T-helper 22 cell (primary cell): ENCODE results near the gene ZNF860.

ENCODE experiments used
- DNase-seq: peaks from one replicate; pipeline ENCODE4 v3.0.0-alpha.2; 2020; ENCODE audit warnings: low read depth

ZNF860 gene

DNA sequence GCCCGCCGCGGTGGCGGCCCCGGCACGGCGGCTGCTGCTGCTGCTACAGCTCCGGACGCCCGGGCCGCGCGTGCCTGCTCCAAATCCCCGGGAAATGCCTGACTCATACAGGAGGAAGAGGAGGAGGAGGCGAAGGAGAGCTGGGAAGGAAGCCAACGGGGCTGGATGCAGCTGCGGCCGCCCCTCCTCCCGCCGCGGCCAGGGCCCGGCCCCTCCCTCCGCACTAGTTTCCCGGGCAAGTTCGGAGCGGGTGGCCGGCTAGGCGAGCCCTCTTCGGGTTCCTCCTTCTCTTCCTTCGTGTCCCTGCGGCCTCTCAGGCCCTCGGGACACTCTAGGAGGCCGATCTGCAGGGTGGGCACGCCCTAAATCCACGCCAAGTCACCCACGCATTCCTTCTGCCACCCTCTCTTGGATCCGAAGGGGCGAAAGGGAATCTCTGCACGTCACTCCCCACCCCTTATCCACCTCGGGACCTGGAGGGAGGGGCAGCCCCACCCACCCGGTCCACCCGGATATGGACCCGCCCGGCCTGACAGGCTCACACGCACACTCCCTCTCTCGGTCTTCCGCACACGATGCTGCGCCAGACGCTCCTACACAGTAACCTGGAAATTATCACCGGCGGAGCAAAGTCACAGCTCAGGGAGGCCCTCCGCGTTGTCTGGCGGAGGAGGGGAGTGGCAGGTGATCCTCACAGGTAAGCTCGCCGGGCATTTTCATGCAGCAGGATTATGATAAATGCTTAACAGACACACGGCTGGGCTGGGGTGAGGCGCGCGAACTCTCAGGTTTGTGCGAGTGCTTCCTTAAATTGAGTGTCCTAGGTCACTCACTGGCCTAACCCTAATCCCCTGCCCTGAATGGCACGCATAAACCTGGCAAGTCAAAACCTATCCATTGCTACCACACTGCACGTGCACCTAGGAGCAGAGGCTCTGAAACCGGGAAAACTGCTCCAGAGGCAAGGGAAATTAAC lies at the start of gene ZNF860, which contains the start of gene OSBPL10:
ZNF860 (plus strand) TSS at position 545 of the 976 bp plus-strand sequence. CDS start 7,330 bp downstream, outside the sequence.
OSBPL10 (minus strand) TSS at position 57 of the 976 bp plus-strand sequence. CDS start 83 bp downstream, outside the sequence.
- DNase-seq: no peak

DNA sequence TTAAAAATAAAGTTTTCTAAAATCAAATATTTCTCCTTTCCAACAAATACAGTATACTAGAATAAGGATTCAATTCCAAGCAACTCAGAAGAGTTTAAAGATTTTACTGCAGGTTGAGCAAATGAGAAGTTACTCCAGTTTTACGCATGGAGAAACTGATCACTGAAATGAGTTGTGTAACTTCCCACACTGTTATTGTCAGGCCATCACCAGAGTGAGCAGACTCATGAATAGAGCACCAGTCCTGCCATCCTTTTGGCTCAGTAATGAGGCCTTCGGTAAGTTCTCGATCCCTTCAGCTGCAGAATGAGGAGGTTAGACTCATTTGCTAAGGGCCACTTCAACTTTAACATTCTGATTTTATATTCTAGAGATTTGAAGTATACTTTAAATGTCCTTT lies 48.6 kb upstream of the ZNF860 start:
- DNase-seq: no peak

DNA sequence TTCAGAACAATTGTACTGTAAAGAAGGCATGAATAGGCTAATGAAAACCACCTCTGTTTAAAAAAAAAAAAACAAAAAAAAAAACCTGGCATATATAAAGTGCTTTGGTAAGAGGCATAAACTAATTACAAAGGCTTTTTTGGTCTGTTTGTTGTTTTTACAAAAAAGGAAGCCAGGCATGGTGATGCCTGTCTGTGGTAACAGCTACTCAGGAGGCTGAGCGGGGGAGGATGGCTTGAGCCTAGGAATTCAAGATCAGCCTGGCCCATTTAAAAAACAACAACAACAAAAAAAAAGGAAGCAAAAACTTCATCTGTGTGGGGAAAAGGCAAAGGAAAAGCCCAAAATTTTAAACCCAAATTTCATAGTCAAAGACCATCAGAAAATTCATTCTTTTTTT lies 47.5 kb upstream of the ZNF860 start:
- DNase-seq: no peak

DNA sequence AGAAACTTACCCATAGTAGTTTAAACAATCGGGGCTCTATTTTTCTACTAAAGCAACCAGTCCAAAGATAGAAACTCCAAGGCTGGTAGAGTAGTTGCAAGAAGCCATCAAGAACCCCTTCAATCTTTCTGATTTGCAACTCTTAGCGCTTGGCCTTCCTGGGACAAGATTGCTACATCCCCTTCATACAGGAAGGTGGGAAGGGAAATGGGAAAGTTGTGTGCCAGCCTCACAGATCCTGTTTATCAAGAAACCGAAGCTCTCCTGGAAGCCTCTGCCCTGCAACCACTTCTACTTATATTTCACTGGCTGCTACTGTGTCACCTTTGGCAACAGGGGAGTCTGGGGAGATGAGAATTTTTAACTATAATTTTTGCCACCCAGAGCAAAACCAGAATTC lies 46.7 kb upstream of the ZNF860 start:
- no peak for DNase-seq

DNA sequence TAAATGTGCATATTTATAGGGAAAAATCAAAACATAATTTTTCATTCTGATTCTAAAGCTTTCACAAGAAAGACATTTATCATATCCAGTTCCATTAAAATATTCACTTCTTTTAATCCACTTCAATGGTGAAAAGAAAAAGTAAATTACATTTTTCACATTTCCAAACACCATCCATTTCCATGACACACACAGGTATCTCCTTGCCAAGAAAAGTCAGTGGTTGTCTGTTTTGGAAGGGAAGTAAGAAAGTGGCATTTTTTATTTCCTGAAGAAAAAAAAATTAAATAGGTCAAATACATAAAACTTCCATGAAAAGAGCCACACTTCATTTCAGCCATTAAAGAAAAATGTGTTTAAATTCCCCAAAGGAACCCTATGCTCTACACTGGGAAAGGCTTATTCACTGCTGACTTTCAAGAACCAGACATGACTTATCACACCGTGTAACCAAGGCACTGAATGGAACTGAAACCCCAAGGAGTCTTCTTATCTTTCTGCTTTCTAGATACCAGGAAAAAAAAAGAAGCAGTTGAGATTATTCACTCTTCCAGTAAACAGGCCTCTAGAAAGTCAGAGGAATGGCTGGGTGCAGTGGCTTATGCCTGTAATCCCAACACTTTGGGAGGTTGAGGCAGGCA lies 45.0 kb upstream of the ZNF860 start:
- no peak for DNase-seq

DNA sequence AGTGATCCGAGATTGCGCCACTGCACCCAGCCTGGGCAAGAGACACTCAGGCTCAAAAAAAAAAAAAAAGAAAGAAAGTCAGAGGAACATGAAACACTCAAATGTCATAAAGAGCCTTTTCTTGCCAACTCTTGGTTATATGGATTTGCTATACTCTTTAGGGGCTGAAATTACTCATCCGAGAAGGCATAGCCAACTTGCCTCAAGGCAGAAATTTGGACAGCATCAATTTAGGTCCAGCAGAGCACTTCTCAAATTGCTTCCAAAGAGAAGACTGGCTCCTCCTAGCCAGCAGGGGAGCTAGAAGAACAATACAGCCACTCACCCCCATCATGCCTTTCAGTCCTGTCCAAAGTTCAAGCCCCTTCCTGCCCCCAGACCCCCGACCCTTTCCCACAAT lies 44.3 kb upstream of the ZNF860 start:
- no peak for DNase-seq

DNA sequence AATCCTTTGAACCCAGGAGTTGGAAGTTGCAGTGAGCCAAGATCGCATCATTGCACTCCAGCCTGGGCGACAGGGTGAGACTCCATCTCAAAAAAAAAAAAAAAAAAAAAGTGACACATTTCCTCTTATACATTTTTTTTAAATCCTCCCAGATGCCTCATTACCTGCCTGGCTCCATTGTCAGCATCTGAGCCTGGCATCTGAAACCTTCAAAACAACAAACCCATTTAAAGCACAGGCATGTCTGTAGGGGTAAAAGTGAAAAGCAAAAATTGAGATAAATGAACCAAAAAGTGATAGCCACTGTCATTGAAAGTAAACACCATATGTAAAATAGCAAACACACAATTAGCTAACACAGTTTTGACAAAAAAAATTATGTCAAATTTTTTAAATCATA lies 39.1 kb upstream of the ZNF860 start:
- DNase-seq: no peak

DNA sequence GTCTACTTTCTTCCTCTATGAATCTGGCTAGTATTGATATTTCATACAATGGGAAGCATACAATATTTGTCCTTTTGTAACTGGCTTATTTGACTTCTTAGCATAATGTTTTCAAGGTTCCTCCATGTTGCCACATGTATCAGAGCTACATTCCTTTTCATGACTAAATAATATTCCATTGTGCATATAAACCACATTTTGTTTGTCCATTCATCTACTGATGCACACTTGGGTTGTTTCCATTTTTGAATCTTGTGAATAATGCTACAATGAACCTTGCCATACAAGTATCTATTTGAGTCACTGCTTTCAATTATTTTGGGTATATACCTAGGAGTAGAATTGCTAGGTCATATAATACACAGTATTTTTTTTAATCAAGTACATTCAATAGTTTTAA lies 38.5 kb upstream of the ZNF860 start:
- DNase-seq: no peak

DNA sequence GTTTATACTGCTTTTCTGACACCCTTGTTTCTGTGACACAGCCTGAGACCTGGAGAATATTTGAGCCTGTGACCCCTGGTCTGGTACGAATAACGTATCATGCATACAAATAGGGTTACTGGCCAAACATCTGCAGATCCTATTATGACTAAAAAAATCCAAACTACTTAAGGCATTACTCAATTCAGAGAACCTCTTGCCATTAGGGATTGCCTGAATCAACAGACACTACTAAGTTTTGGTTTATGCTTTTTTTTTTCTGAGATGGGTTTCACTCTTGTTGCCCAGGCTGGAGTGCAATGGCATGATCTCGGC lies 35.9 kb upstream of the ZNF860 start:
- DNase-seq: no peak

DNA sequence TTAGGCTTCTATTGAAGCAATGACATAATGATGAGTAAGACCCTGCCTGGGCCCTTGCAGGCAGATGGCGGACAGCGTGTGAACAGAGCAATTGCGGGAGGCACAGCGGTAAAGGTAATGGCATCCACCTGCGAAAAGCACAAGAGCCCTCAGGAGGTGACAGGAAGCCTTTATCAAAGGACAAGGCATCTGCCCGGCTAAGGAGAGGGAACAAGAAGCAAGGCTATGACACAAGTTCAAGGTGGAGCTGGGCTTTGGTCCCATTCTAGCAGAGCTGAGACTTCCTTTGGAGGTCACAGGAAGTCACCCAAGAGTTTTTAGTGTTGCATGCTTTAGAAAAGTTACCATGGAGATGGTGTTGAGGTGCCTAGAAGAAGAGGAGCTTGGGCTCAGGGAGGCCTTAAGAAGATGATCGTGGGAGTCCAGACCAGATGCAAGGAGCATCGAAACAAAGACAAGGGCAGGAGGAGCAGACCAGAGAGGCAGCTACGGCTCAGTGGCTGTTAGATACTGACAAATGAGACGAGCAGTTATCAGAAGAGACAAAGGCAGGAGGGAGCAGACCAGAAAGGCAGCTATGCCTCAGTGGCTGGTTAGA lies 35.0 kb upstream of the ZNF860 start:
- no peak for DNase-seq

DNA sequence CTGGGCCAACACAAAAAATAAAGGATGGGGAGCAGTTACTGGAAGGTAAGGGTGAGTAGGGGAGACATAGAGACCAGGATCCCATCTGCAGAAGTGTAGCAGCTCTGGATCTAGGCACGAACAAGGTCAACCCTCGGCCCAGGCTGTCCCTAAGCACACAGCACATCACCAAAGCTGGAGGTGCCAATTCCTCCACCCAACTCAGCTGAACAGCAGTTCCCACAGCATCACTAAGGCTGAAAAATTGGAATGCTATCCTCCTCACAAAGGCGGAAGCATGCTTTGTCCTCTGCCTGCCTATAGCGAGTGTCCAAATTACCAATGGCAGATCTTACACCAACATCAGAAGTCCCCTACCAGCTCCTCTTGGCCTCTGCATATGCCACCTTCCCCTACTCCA lies 34.4 kb upstream of the ZNF860 start:
- DNase-seq: no peak

DNA sequence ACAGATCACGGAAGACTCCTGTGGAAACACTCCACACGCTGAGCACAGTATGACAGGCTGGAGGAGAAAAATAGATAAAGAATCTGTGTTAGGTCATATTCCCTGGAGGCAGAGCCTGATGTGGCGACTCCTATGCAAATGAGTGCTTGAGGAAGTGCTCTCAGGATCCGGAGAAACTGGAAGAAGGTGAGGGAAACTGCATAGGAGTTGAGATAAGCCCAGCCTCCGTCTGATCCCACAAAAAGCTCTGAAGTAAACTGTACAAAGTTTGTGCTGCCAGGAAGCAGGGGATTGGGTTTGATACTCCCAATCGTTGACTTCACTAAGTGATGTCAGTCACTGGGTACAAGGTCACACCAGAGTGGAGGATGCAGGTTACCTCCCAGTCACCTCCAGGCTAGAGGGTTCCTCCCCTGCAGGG lies 33.9 kb upstream of the ZNF860 start:
- no peak for DNase-seq

DNA sequence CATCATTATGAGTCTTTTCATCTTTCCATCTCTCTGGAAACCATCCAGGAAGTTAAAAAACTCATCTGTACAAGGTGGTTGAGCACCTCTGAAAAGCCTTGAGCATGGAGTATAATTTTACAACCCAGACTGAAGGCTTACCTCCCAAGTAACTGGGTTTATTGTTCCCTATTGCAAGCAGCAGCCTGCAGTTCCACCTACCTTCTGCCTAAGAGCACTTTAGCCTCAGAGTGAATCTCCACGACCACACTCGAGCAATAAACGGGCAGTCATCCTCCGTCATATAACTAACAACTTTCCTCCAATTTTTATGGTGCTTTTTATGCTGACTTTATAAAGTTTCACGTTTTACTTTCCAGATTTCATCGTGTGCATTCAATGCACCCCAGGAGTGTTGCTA lies 33.3 kb upstream of the ZNF860 start:
- no peak for DNase-seq

DNA sequence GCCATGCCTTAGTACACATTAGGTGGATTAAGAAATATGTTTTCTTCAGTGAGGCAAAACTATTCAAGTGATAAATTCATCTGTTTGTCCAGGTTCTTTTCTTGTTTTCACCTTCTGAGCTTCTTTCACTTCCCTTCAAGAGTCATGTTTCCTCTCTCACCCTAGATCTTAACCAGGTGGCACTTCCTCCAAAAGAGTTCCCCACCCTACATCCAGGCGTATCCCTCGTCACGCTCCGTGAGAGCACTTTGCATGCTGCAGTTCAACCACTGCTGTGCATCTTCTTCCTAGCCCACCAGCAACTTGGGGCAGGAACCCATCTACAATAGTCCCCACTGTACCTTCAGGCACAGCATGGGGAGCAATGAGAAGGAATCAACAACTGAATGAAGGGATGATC lies 29.3 kb upstream of the ZNF860 start:
- no peak for DNase-seq

DNA sequence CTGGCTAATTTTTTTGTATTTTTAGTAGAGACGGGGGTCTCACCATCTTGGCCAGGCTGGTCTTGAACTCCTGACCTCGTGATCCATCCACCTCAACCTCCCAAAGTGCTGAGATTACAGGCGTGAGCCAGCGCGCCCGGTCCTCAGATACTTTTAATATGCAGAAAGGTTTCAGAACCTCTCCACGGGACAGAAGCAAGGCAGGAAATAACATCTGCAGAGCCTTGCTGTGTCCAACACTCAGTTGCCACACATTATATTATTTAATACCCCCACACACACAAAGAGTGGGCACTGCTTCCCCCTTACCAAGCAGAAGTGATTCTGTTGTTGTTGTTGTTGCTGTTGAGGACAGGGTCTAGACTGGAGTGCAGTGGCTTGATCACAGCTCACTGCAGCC lies 28.5 kb upstream of the ZNF860 start:
- no peak for DNase-seq

DNA sequence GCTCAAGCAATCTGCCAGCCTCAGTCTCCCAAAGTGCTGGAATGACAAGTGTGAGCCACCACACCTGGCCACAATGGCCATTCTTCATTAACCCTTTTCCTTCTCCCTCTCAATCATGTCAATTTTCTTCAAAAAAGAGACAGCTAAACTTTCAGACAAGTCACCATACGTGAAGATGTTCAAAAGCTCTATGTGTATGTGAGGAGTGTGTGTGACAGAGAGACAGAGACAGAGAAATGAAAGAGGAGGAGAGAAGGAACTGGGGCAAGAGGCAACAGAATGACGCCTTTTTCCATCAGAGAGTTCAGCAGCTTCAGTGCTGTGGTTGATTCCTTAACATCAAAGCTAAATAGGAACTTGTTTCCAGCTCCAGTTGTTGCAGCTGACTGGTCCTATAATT lies 27.9 kb upstream of the ZNF860 start:
- no peak for DNase-seq

DNA sequence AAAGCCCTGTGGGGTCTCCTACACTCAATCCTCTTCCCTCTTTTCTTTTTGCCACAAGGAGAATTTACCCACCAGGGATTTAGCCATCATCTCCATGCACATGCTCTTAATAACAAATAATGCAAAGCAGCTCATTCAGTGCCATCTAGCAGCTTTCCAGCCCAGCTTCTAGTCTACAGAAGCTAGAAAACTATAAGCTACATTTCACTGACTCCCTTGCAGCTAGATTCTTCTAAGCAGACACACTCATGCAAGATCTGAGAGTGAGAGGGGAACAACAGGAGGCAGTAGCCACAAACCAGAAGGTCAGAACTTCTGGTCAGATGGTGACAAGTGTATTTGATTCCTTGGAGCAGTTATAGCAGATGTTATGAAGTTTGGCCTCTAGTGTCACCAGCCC lies 26.0 kb upstream of the ZNF860 start:
- no peak for DNase-seq

DNA sequence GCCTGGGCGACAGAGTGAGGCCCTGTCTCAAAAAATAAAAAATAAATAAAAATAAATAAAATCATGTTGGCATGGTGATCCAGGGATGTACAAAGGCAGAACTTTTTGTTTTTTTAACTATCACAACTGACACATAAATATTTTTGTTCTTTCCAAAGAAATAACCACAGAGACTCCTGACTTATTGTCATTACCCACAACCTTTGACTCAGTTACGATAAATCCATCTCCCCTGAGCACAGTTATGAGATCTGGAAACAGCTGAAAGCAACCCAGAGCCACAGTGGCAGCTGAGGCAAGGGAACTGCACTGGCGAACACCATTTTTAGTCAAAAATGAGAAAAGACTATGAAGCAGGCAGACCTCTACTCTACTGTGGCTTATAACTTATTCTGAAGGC lies 24.4 kb upstream of the ZNF860 start:
- DNase-seq: no peak

DNA sequence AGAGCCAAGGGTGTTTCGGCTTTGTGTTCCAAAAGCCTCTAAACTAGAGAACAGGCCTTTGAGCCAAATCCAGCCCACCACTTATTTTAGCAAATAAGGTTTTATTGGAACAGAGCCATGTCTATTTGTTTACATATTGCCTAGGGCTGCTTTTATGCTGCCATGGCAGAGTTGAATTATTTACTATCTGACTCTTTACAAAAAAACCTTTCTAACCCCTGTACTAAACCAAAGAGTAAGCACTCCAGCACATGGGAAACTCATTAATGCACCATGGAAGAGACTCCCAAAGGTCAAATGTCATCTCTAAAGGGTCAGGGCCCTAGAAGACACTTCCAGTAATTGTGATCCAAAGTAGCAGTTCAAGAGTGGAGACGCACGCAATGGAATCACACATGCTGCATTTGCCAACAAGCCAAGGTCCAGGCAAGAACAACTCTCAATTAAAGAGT lies 22.8 kb upstream of the ZNF860 start:
- no peak for DNase-seq

DNA sequence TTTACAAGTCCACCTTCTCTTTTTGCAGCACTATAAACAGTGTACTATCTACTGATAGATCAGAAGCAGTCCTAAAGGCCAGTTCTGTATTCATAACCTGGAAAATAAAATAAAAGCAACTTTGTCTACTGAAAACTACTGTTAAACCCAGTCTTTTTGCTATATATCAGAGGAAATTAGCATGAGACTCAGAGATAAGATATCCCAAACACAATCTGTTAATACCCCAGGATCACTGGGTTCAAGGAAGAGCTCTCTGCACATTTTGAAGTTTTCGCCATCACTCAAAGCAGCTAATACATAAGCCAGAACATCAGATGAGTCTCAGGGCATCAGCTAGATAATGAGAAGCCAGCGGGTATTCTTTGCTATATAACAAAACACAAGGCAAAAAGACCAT lies 22.3 kb upstream of the ZNF860 start:
- DNase-seq: no peak

DNA sequence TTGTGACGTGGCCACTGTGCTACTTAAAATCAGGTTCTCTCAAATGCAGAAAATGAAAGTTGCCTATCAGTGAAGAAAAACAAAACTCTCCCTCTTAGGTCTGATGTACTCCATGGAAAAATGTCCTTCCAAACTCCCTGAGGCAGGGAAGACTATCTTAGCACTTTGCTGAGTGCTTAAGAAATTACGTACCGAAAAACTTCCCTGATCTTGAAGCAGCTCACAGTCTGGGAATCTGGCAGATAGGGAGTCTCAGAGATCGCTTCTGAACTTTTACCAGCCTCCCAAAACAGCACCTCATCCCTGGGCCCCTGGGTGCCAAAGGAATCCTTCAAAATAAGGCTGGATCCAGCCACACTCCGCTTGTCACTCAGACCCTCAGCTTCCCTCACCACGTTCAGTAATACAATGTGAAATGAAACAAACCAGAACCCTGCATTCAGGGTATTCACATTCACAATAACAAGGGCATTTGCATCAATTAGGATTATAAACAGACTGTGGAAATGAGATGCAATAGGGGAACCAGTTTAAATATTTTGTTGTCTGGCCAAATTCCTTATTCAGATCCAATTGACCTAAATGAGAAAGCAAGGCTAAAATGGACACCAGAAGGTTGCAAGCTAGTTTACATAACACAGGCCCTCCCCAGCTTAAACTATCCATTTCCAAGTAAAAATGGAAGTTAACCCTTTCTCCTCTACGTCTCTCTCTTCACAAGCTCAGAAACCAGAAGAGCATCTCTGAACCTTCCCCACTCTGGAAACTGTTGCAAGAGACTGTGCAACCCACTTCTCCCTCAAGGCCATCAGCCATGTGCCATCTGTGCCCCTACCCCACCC lies 21.4 kb upstream of the ZNF860 start:
- no peak for DNase-seq

DNA sequence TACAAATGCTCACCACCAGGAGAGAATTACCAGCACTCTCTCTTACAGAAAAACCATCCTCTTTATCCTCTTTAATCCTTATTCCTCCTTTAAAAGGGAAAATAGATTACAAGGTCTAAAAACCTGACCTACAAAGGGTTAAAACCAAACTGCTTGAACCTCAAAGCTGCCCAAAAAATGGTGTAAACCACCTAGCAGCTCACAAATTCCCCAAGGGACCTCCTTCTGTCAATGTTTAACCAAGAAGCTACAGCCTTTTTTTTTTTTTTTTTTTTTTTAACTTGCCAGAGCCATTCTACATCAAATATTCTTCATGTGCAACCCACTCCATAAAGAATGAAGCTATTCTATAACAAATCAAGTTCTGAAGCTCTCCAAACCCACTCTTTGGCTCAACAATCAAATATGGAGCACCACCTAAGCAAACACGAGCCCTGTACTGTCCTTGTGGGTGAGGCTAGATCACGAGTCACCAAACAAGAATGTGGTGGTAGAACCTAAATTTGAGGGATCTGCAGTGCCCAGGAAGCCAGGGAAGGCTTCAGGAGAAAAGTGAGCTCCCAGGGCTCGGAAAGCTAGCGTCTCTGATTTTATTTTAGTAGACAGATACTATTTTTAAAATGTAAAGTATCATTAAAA lies 20.6 kb upstream of the ZNF860 start:
- no peak for DNase-seq
